Measurements from ENCODE around the gene ASH1L.
"Not testable (repeated sequence)": the region's sequence is repeated elsewhere in the genome, so short reads cannot be mapped to it uniquely, and the experiment has no call there.

The ASH1L gene

GRCh38 chr1:155561779-155562580 lies 623 bp downstream of the ASH1L start:
- DNase-seq (ENCODE audit: low spot score): peak; percentile 9

- DNase-seq (ENCODE audit: low spot score): no peak
Observed at GRCh38 chr1:155555915-155556314, 6.7 kb downstream of the ASH1L start.

DNA sequence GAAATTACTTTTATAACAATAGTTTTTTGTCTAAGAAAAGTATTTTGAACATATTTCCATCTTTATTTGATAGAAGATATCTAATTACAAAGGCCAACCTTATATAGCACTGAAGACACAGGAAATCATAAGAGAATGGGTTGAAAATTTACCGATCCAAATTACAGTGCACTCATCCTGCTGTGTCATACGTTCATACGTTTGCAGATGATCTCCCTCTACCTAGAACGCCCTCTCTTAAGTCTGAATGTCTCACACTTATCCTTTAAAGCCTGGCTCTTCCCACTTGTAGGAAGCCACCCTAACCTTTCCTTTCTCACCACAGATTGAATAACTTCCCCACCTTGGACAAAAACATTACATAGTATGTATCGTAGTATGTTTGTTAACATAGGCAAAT lies 9.3 kb downstream of the ASH1L start:
- no peak for DNase-seq (ENCODE audit: low spot score)

GRCh38 chr1:155548706-155549105 lies 13.9 kb downstream of the ASH1L start:
- DNase-seq (ENCODE audit: low spot score): no peak

GRCh38 chr1:155540000-155540874 lies 22.4 kb downstream of the ASH1L start:
- DNase-seq (ENCODE audit: low spot score): no peak

DNA sequence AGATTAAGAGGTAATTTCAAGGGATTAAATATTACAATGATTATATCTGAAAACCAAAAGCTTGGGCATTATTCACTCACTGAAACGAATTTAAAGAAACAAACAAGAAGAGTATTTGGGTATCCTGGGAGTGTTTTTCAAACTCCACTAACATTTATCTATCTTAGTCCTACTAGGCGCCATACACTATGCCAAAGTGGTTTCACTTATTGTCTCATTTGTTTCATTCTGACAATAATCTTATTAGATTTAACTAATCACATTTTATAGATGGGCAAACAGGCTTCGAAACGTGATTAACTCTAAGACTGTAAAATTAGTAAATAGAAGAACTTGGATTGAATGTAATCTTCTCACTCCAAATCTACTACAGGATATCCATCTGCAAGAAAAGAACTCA lies 25.4 kb downstream of the ASH1L start:
- DNase-seq (ENCODE audit: low spot score): no peak

GRCh38 chr1:155531624-155532023 lies 31.0 kb downstream of the ASH1L start:
- DNase-seq (ENCODE audit: low spot score): no peak

- no peak for DNase-seq (ENCODE audit: low spot score)
Observed at GRCh38 chr1:155529929-155530328, 32.7 kb downstream of the ASH1L start.

DNA sequence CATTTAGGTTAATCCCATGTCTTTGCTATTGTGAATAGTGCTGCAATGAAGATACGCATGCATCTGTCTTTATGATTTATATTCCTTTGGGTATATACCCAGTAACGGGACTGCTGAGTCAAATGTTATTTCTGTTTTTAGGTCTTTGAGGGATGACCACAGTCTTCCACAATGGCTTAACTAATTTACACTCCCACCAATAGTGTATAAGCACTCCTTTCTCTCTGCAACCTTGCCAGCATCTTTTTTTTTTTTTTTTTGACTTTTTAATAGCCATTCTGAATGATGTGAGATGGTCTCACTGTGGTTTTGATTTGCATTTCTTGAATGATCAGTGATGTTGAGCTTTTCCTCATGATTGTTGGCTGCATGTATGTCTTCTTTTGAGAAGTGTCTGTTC lies 33.5 kb downstream of the ASH1L start:
- DNase-seq (ENCODE audit: low spot score): no peak

- DNase-seq (ENCODE audit: low spot score): no peak
Observed at GRCh38 chr1:155527677-155528076, 34.9 kb downstream of the ASH1L start.

GRCh38 chr1:155526356-155526755 lies 36.2 kb downstream of the ASH1L start:
- no peak for DNase-seq (ENCODE audit: low spot score)

GRCh38 chr1:155522069-155522468 lies 40.5 kb downstream of the ASH1L start:
- DNase-seq (ENCODE audit: low spot score): no peak

DNA sequence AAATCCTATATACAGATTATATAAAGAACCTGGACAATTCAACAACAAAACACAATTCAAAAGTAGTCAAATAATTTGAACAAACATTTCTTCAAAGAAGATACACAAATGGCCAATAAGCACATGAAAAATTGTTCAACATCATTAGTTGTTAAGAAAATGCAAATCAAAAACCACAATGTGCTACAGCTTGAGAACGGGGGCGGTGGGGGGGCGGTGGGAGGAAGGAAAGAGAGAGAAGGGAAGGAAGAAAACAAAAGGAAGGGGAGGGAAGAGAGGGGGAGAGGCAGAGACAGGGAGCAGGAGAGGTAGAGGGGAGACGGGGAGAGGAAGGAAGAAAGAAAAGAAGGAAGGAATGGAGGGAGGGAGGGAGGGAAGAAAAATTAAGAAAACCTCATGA lies 44.1 kb downstream of the ASH1L start:
- no peak for DNase-seq (ENCODE audit: low spot score)

GRCh38 chr1:155514582-155515187 lies 47.9 kb downstream of the ASH1L start:
- no peak for DNase-seq (ENCODE audit: low spot score)

DNA sequence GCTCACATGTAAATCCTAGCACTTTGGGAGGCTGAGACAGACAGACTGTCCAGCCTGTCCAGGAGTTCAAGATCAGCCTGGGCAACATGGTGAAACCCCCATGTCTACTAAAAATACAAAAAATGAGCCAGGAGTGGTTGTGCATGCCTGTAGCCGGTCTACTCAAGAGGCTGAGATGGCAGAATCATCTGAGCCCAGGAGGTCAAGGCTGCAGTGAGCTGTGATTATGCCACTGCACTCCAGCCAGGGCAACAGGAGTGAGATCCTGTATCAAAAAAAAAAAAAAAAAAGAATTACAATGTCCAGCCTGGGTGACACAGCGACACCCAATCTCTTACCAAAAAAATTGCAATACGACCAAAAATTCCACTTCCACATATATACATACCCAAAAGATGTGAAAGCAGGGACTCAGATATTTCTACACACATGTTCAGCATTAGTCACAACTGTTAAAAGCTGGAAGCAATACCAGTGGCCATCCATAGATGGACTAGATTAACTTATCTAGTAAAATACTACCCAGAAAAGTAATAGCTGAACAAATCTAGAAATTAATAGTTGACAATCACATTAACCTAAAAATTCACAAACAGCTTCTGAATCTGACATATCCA lies 49.2 kb downstream of the ASH1L start:
- no peak for DNase-seq (ENCODE audit: low spot score)

DNA sequence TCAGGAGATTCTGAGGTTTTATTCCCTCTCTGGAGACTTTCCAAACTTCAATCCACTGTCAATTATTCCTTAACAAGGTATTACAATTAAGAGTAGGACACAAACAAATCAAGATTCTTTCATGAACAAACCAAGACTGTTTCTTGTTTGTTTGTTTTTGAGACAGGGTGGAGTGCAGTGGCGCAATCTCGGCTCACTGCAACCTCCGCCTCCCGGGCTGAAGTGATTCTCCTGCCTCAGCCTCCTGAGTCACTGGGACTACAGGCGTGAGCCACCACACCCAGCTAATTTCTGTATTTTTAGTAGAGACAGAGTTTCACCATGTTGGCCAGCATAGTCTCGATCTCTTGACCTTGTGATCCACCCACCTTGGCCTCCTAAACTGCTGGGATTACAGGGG lies 51.2 kb downstream of the ASH1L start:
- DNase-seq (ENCODE audit: low spot score): not testable (repeated sequence)

DNA sequence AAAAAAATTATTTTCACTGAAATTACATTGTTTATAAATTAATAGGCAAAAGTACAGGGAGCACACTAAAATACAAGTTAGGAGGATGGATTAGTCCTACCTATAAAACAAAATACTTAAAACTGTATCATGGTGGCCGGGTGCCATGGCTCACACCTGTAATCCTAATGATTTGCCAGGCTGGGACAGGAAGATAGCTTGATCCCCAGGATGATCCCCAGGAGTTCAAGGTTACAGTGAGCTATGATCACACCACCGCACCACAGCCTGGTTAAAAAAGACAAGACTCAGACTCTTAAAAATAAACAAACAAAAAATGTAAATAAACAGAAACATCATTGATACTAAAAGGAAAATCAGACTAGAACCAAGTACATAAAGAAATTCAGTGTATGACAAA lies 53.5 kb downstream of the ASH1L start:
- no peak for DNase-seq (ENCODE audit: low spot score)

- DNase-seq (ENCODE audit: low spot score): no peak
Observed at GRCh38 chr1:155507945-155508344, 54.7 kb downstream of the ASH1L start.

- DNase-seq (ENCODE audit: low spot score): not testable (repeated sequence)
Observed at GRCh38 chr1:155505963-155506362, 56.6 kb downstream of the ASH1L start.

DNA sequence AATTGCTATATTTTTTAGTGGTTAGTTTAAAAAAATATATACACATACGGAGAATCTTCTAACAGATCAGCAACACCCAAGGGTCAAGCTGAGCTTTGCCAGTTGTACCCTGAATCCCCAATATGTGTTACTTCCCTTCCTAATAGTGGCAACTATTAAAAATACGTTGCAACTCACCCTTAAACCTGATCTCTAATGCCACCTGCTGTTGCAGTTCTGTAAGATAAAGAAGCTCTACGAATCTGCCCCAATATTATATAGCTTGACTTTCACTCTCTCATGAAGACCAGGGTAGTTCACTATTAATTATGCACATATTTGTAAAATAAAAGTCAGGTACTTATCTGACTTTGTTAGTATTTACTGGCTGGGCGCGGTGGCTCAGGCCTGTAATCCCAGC lies 58.4 kb downstream of the ASH1L start:
- peak; percentile 43 for DNase-seq (ENCODE audit: low spot score)

GRCh38 chr1:155499953-155500639 lies 62.5 kb downstream of the ASH1L start:
- DNase-seq (ENCODE audit: low spot score): peak; percentile 35

DNA sequence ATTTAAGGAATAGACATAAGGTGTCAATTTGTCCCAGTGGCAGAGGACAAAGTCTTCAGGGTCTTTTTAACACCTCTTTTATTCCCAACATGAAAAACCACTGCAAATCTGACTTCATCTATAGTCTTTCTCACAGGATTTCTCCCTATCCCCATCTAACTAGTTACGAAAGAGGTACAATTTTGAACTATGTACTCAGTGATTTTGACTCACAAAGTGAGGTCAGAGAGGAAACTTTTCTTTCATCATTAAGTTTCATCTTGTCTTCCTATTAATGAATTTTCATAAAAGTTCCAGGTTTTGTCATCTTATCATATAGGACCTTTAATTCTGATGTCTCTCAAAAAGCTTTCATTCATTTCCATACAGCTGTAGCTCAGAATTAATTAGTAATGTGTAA lies 63.3 kb downstream of the ASH1L start:
- no peak for DNase-seq (ENCODE audit: low spot score)
